Lower leg skin (tissue), 3 donors: Measurements from ENCODE around the gene FOXK1.

Experiments used
- POLR2A ChIP-seq, 2 donors: fragments of 450-650 bp; IDR thresholded peaks; one replicate each; pipeline ENCODE4 v1.6.1; 2016 to 2017; ENCODE audit warnings: antibody characterized with exemption in 2 of 2, mild to moderate bottlenecking in 1 of 2, moderate library complexity in 1 of 2
- TF ChIP-seq, protein P1 (sequence below), 3 donors: fragments of 450-650 bp; IDR thresholded peaks; one replicate each; pipeline ENCODE4 v1.5.1; 2016; ENCODE audit warnings: antibody characterized with exemption in 3 of 3, mild to moderate bottlenecking in 3 of 3, moderate library complexity in 2 of 3

DNA sequence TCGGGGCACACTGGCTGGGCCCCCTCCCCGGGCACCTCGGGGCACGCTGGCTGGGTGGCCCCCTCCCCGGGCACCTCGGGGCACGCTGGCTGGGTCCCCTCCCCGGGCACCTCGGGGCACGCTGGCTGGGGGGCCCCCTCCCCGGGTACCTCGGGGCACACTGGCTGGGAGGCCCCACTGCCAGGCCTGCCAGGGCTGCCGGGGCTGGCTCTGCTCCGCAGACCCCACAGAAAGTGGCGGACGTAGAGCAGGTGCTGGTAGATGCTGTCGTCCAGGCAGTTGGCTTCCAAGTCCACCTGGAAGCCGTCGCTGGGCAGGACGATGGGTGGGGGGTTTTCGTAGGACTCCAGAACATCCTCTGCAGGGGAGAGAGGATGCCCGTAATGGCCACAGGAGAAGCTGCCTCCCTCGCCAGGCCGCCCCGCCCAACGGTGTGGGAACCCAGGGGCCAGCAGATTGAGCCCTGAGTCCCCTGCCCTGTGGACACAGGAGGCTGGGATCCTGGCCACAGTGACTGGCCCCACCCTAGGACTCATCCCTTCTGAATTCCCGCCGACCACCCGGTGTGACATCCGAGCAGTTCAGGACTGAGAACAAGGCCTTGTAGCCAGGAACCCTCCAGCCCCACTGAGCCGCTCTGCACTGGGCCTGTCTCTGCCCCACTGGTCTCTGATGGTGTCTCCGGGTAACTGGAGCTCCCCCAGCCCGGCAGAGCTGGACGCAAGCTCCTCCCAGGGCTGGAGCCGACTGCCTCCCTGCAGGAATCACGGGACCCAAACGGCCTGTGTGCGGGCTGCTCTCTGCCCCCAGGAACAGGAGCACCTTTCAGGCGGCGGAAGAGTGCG, 121.5 kb downstream of the FOXK1 start:
- TF ChIP-seq, protein P1, sequence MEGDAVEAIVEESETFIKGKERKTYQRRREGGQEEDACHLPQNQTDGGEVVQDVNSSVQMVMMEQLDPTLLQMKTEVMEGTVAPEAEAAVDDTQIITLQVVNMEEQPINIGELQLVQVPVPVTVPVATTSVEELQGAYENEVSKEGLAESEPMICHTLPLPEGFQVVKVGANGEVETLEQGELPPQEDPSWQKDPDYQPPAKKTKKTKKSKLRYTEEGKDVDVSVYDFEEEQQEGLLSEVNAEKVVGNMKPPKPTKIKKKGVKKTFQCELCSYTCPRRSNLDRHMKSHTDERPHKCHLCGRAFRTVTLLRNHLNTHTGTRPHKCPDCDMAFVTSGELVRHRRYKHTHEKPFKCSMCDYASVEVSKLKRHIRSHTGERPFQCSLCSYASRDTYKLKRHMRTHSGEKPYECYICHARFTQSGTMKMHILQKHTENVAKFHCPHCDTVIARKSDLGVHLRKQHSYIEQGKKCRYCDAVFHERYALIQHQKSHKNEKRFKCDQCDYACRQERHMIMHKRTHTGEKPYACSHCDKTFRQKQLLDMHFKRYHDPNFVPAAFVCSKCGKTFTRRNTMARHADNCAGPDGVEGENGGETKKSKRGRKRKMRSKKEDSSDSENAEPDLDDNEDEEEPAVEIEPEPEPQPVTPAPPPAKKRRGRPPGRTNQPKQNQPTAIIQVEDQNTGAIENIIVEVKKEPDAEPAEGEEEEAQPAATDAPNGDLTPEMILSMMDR (IDR thresholded peaks at IDR 0.05): no peak
- no peak for TF ChIP-seq POLR2A (IDR thresholded peaks at IDR 0.05)
